A172 (cell line): ENCODE results near the gene TAF11L8. TPM values are rescaled to one million over a fixed set of nuclear protein-coding genes. Genes with fewer than 3 reads are reported as not detected.
"Not testable (repeated sequence)": the region's sequence is repeated elsewhere in the genome, so short reads cannot be mapped to it uniquely, and the experiment has no call there.

Source experiments
- DNase-seq: peaks from one replicate; pipeline ENCODE4 v3.0.0-alpha.2; 2015; ENCODE audit warnings: low spot score
- total RNA-seq: library from RNA; depleted of rRNA; stranded (reverse); fragments of >200 nt; shearing (Covaris generic); gene quantifications from 2 replicates; pipeline ENCODE4 v1.2.3, GENCODE V29; 2014; rRNA removed

TAF11L8 gene
- not detected in 2 replicates for total RNA-seq

- not testable (repeated sequence) for DNase-seq
Measured at GRCh38 chr5:17590860-17591259, at the start of gene TAF11L8. TAF11L8 (minus strand) TSS chr5:17590960.

GRCh38 chr5:17634160-17634559 is 43.4 kb upstream of the TAF11L8 start, which contains the start of gene TAF11L14:
TAF11L14 (plus strand) TSS chr5:17634460.
- DNase-seq = no peak

- not testable (repeated sequence) for DNase-seq
Measured at GRCh38 chr5:17631788-17632187, 41.0 kb upstream of the TAF11L8 start, which contains the start of gene TAF11L13. TAF11L13 (plus strand) TSS chr5:17632088.

GRCh38 chr5:17625686-17626085 is 34.9 kb upstream of the TAF11L8 start:
- no peak for DNase-seq

GRCh38 chr5:17620627-17621026 is 29.9 kb upstream of the TAF11L8 start:
- no peak for DNase-seq

GRCh38 chr5:17619354-17619753 is 28.6 kb upstream of the TAF11L8 start:
- DNase-seq = no peak

GRCh38 chr5:17614872-17615605 is 24.3 kb upstream of the TAF11L8 start:
- no peak for DNase-seq

GRCh38 chr5:17610092-17610491 is 19.3 kb upstream of the TAF11L8 start, which contains the start of gene TAF11L12:
TAF11L12 (plus strand) TSS chr5:17610392.
- DNase-seq = not testable (repeated sequence)

- DNase-seq = not testable (repeated sequence)
Measured at GRCh38 chr5:17607461-17607860, 16.7 kb upstream of the TAF11L8 start.

GRCh38 chr5:17604951-17605350 is 14.2 kb upstream of the TAF11L8 start:
- DNase-seq = no peak

- not testable (repeated sequence) for DNase-seq
Measured at GRCh38 chr5:17603880-17604279, 13.1 kb upstream of the TAF11L8 start, which contains the start of gene TAF11L11. TAF11L11 (plus strand) TSS chr5:17604183.

GRCh38 chr5:17597728-17598127 is 7.0 kb upstream of the TAF11L8 start, which contains the start of gene TAF11L10:
TAF11L10 (minus strand) TSS chr5:17597828.
- DNase-seq = not testable (repeated sequence)

GRCh38 chr5:17594255-17594654 is 3.5 kb upstream of the TAF11L8 start, which contains the start of gene TAF11L9:
TAF11L9 (minus strand) TSS chr5:17594394.
- DNase-seq = not testable (repeated sequence)

GRCh38 chr5:17585658-17586057 is 5.1 kb downstream of the TAF11L8 start, which contains the start of gene TAF11L7:
TAF11L7 (minus strand) TSS chr5:17585758.
- not testable (repeated sequence) for DNase-seq

Other genes with a start within 250 kb of the TAF11L8 start
- gene TAF11L2, start 92.7 kb downstream of the TAF11L8 start, total RNA-seq = not detected in 2 replicates
- gene TAF11L3, start 72.6 kb downstream of the TAF11L8 start, total RNA-seq = not detected in 2 replicates
- gene TAF11L4, start 69.2 kb downstream of the TAF11L8 start, total RNA-seq = not detected in 2 replicates
- not detected in 2 replicates for gene TAF11L5, start 65.7 kb downstream of the TAF11L8 start, total RNA-seq
- not detected in 2 replicates for gene TAF11L6, start 62.3 kb downstream of the TAF11L8 start, total RNA-seq
- not detected in 2 replicates for gene TAF11L7, start 5.2 kb downstream of the TAF11L8 start, total RNA-seq
- not detected in 2 replicates for gene TAF11L9, start 3.4 kb upstream of the TAF11L8 start, total RNA-seq
- gene TAF11L10, start 6.9 kb upstream of the TAF11L8 start, total RNA-seq = not detected in 2 replicates
- gene TAF11L11, start 13.2 kb upstream of the TAF11L8 start, total RNA-seq = not detected in 2 replicates
- not detected in 2 replicates for gene TAF11L12, start 19.4 kb upstream of the TAF11L8 start, total RNA-seq
- not detected in 2 replicates for gene TAF11L13, start 41.1 kb upstream of the TAF11L8 start, total RNA-seq
- not detected in 2 replicates for gene TAF11L14, start 43.5 kb upstream of the TAF11L8 start, total RNA-seq